WTC11 (cell line): ENCODE results near the gene DNAH1. TPM values are rescaled to one million over a fixed set of nuclear protein-coding genes. Genes with fewer than 3 reads are reported as not detected.
A peak's percentile ranks its signal among the peaks of the same experiment; 100 is the strongest.

Source experiments
- ATAC-seq: fragments of 200-7000 bp; cut with Tn5 transposase; 2 replicates; pipeline ENCODE4 v1.10.0; 2021; ENCODE audit warnings: mild to moderate bottlenecking, moderate library complexity
- CTCF ChIA-PET: fragments of 300-600 bp; sonication (Branson Sonifier 250); formaldehyde crosslinking; loops from one replicate; lab custom pipeline; 2021; ENCODE audit warnings: antibody characterized with exemption; lab: Charles Lee
- POLR2A ChIA-PET: fragments of 350-600 bp; sonication (Branson Sonifier 250); formaldehyde crosslinking; loops from one replicate; lab custom pipeline; 2021; ENCODE audit warnings: antibody characterized with exemption; lab: Charles Lee
- DNase-seq: peaks from one replicate; pipeline ENCODE4 v3.0.0; 2021; ENCODE audit warnings: low spot score
- H3K27ac Mint-ChIP-seq: 2 replicates; pipeline ENCODE4 v1.8.0; 2021; ENCODE audit warnings: mixed read lengths
- H3K27me3 Mint-ChIP-seq: 2 replicates; pipeline ENCODE4 v1.8.0; 2021; ENCODE audit warnings: low read depth, mild to moderate bottlenecking, moderate library complexity, mixed read lengths
- H3K36me3 Mint-ChIP-seq: 2 replicates; pipeline ENCODE4 v1.8.0; 2021; ENCODE audit warnings: mixed read lengths
- H3K4me1 Mint-ChIP-seq: 2 replicates; pipeline ENCODE4 v1.8.0; 2022; ENCODE audit warnings: mixed read lengths
- H3K4me3 Mint-ChIP-seq: 2 replicates; pipeline ENCODE4 v1.8.0; 2021; ENCODE audit warnings: mild to moderate bottlenecking, moderate library complexity, mixed read lengths
- H3K9me3 Mint-ChIP-seq: 2 replicates; pipeline ENCODE4 v1.8.0; 2021; ENCODE audit warnings: mixed read lengths
- ETV6 ChIP-seq: sonication (generic); formaldehyde crosslinking; IDR thresholded peaks from 2 replicates; pipeline ENCODE4 v1.8.1; 2022; ENCODE audit warnings: mild to moderate bottlenecking, missing genetic modification reagents
- GABPB1 ChIP-seq: sonication (generic); formaldehyde crosslinking; IDR thresholded peaks from 2 replicates; pipeline ENCODE4 v1.8.1; 2023; ENCODE audit warnings: mild to moderate bottlenecking, missing genetic modification reagents
- GRHL2 ChIP-seq: fragments of 250-450 bp; sonication (Bioruptor Pico); IDR thresholded peaks from 2 replicates; pipeline ENCODE4 v1.8.0; 2022; ENCODE audit warnings: mild to moderate bottlenecking, moderate library complexity; ENCODE audit not compliant: insufficient replicate concordance, severe bottlenecking
- HMGA2 ChIP-seq: fragments of 250-450 bp; sonication (Bioruptor Pico); IDR thresholded peaks from 2 replicates; pipeline ENCODE4 v1.4.0; 2021; ENCODE audit warnings: mild to moderate bottlenecking, moderate library complexity
- NFE2L1 ChIP-seq: sonication (generic); formaldehyde crosslinking; IDR thresholded peaks from 2 replicates; pipeline ENCODE4 v1.8.1; 2023; ENCODE audit warnings: missing genetic modification reagents
- RORB ChIP-seq: fragments of 250-450 bp; sonication (Bioruptor Pico); IDR thresholded peaks from 2 replicates; pipeline ENCODE4 v1.9.0; 2021; ENCODE audit warnings: mild to moderate bottlenecking
- ZBTB21 ChIP-seq: sonication (generic); formaldehyde crosslinking; IDR thresholded peaks from 2 replicates; pipeline ENCODE4 v1.8.1; 2023; ENCODE audit warnings: mild to moderate bottlenecking, missing genetic modification reagents, borderline replicate concordance
- ZNF219 ChIP-seq: sonication (generic); formaldehyde crosslinking; IDR thresholded peaks from 2 replicates; pipeline ENCODE4 v1.8.0; 2023; ENCODE audit warnings: missing genetic modification reagents, mild to moderate bottlenecking, borderline replicate concordance
- ZNF416 ChIP-seq: fragments of 250-450 bp; sonication (Bioruptor Pico); IDR thresholded peaks from 2 replicates; pipeline ENCODE4 v1.9.0; 2021; ENCODE audit warnings: mild to moderate bottlenecking, inconsistent platforms
- total RNA-seq: library from RNA; stranded (reverse); gene quantifications from 3 replicates; pipeline ENCODE4 v1.2.3, GENCODE V29; 2021
- TF ChIP-seq, protein P1 (sequence below): sonication (generic); formaldehyde crosslinking; IDR thresholded peaks from 2 replicates; pipeline ENCODE4 v1.8.0; 2023; ENCODE audit warnings: missing genetic modification reagents, mild to moderate bottlenecking, borderline replicate concordance
- TF ChIP-seq, protein P2 (sequence below): sonication (generic); formaldehyde crosslinking; IDR thresholded peaks from 2 replicates; pipeline ENCODE4 v1.8.1; 2022; ENCODE audit warnings: low read depth, missing genetic modification reagents, borderline replicate concordance
- TF ChIP-seq, protein P3 (sequence below): sonication (generic); formaldehyde crosslinking; IDR thresholded peaks from 2 replicates; pipeline ENCODE4 v1.8.1; 2022; ENCODE audit warnings: mild to moderate bottlenecking, missing genetic modification reagents, moderate library complexity, borderline replicate concordance
- TF ChIP-seq, protein P4 (sequence below): sonication (generic); formaldehyde crosslinking; IDR thresholded peaks from 2 replicates; pipeline ENCODE4 v1.8.1; 2022; ENCODE audit warnings: mild to moderate bottlenecking, moderate library complexity, missing genetic modification reagents
- TF ChIP-seq, protein P5 (sequence below): sonication (generic); formaldehyde crosslinking; IDR thresholded peaks from 2 replicates; pipeline ENCODE4 v1.8.0; 2023; ENCODE audit warnings: mild to moderate bottlenecking, missing genetic modification reagents
- TF ChIP-seq, protein P6 (sequence below): fragments of 250-450 bp; sonication (Bioruptor Pico); IDR thresholded peaks from 2 replicates; pipeline ENCODE4 v1.9.0; 2021; ENCODE audit warnings: mild to moderate bottlenecking

DNAH1 gene
- total RNA-seq, 1 experiment from 2014 or later, result 1.5 TPM

DNA sequence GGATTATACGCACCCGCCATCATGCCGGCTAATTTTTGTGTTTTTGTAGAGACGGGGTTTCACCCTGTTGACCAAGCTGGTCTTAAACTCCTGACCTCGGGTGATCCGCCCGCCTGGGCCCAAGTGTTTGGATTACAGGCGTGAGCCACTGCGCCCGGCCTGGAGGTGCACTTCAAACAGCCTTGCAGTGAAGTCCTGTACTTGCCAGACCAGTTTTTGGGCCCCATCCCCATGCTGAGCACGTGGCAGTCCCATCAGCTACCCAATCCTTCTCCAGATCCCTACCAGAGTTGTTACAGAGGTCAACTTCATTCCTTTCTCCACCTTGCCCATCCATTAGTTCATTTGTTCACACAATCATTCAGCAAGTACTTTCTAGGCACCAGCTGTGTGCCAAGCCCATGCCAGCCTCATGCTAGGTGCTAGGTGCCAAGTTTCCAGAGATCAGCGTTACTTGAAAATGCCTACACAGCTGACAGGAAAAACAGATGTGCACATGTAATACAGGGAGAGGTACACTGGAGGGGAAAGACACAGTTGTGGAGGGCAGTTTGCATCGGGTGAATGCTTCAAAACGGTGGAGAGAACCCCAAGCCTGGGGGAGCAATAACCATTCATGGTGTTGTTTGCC, 2.2 kb downstream of the DNAH1 start:
- TF ChIP-seq ZNF416 (CRISPR knock-in tag), result no peak
- TF ChIP-seq, protein P1, sequence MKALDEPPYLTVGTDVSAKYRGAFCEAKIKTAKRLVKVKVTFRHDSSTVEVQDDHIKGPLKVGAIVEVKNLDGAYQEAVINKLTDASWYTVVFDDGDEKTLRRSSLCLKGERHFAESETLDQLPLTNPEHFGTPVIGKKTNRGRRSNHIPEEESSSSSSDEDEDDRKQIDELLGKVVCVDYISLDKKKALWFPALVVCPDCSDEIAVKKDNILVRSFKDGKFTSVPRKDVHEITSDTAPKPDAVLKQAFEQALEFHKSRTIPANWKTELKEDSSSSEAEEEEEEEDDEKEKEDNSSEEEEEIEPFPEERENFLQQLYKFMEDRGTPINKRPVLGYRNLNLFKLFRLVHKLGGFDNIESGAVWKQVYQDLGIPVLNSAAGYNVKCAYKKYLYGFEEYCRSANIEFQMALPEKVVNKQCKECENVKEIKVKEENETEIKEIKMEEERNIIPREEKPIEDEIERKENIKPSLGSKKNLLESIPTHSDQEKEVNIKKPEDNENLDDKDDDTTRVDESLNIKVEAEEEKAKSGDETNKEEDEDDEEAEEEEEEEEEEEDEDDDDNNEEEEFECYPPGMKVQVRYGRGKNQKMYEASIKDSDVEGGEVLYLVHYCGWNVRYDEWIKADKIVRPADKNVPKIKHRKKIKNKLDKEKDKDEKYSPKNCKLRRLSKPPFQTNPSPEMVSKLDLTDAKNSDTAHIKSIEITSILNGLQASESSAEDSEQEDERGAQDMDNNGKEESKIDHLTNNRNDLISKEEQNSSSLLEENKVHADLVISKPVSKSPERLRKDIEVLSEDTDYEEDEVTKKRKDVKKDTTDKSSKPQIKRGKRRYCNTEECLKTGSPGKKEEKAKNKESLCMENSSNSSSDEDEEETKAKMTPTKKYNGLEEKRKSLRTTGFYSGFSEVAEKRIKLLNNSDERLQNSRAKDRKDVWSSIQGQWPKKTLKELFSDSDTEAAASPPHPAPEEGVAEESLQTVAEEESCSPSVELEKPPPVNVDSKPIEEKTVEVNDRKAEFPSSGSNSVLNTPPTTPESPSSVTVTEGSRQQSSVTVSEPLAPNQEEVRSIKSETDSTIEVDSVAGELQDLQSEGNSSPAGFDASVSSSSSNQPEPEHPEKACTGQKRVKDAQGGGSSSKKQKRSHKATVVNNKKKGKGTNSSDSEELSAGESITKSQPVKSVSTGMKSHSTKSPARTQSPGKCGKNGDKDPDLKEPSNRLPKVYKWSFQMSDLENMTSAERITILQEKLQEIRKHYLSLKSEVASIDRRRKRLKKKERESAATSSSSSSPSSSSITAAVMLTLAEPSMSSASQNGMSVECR (CRISPR knock-in tag), result no peak
- no peak for TF ChIP-seq ETV6 (CRISPR knock-in tag)
- TF ChIP-seq GABPB1, result no peak
- TF ChIP-seq, protein P2, sequence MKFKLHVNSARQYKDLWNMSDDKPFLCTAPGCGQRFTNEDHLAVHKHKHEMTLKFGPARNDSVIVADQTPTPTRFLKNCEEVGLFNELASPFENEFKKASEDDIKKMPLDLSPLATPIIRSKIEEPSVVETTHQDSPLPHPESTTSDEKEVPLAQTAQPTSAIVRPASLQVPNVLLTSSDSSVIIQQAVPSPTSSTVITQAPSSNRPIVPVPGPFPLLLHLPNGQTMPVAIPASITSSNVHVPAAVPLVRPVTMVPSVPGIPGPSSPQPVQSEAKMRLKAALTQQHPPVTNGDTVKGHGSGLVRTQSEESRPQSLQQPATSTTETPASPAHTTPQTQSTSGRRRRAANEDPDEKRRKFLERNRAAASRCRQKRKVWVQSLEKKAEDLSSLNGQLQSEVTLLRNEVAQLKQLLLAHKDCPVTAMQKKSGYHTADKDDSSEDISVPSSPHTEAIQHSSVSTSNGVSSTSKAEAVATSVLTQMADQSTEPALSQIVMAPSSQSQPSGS, result no peak
- TF ChIP-seq HMGA2 (CRISPR knock-in tag), result no peak
- no peak for TF ChIP-seq RORB
- TF ChIP-seq, protein P3, sequence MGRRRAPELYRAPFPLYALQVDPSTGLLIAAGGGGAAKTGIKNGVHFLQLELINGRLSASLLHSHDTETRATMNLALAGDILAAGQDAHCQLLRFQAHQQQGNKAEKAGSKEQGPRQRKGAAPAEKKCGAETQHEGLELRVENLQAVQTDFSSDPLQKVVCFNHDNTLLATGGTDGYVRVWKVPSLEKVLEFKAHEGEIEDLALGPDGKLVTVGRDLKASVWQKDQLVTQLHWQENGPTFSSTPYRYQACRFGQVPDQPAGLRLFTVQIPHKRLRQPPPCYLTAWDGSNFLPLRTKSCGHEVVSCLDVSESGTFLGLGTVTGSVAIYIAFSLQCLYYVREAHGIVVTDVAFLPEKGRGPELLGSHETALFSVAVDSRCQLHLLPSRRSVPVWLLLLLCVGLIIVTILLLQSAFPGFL (CRISPR knock-in tag), result no peak
- no peak for TF ChIP-seq GRHL2
- TF ChIP-seq, protein P4, sequence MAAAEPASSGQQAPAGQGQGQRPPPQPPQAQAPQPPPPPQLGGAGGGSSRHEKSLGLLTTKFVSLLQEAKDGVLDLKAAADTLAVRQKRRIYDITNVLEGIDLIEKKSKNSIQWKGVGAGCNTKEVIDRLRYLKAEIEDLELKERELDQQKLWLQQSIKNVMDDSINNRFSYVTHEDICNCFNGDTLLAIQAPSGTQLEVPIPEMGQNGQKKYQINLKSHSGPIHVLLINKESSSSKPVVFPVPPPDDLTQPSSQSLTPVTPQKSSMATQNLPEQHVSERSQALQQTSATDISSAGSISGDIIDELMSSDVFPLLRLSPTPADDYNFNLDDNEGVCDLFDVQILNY (CRISPR knock-in tag), result no peak
- TF ChIP-seq, protein P5, sequence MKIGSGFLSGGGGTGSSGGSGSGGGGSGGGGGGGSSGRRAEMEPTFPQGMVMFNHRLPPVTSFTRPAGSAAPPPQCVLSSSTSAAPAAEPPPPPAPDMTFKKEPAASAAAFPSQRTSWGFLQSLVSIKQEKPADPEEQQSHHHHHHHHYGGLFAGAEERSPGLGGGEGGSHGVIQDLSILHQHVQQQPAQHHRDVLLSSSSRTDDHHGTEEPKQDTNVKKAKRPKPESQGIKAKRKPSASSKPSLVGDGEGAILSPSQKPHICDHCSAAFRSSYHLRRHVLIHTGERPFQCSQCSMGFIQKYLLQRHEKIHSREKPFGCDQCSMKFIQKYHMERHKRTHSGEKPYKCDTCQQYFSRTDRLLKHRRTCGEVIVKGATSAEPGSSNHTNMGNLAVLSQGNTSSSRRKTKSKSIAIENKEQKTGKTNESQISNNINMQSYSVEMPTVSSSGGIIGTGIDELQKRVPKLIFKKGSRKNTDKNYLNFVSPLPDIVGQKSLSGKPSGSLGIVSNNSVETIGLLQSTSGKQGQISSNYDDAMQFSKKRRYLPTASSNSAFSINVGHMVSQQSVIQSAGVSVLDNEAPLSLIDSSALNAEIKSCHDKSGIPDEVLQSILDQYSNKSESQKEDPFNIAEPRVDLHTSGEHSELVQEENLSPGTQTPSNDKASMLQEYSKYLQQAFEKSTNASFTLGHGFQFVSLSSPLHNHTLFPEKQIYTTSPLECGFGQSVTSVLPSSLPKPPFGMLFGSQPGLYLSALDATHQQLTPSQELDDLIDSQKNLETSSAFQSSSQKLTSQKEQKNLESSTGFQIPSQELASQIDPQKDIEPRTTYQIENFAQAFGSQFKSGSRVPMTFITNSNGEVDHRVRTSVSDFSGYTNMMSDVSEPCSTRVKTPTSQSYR, result no peak
- no peak for TF ChIP-seq NFE2L1
- TF ChIP-seq, all 79 proteins: peak for 0
- Mint-ChIP-seq H3K27me3 (peaks cover 27% of the 10 kb centered on the region), H3K4me1 (peaks cover 6% of the 10 kb centered on the region; the same call in 1 of the 2 replicates), H3K36me3 (no peaks in the 10 kb centered on the region), H3K9me3 (no peaks in the 10 kb centered on the region), H3K27ac (no peak overlapping the region), H3K4me3 (0 out of 2 replicates have a peak overlapping the region, but pooled peaks have one; percentile 67)
- no peak for DNase-seq
- ChIA-PET CTCF (interaction anchor here (0.6 to 2.0 kb wide), 9 partner anchors 18 to 128 kb away, joined by 3 to 16 read pairs (median 8); partner anchors contain the start of gene WDR82), POLR2A (interaction anchor here (1.0 to 1.4 kb wide), 4 partner anchors 20 to 218 kb away, joined by 3 to 4 read pairs (median 3); partner anchors contain the start of gene UQCC5)
- ATAC-seq, result no peak

DNA sequence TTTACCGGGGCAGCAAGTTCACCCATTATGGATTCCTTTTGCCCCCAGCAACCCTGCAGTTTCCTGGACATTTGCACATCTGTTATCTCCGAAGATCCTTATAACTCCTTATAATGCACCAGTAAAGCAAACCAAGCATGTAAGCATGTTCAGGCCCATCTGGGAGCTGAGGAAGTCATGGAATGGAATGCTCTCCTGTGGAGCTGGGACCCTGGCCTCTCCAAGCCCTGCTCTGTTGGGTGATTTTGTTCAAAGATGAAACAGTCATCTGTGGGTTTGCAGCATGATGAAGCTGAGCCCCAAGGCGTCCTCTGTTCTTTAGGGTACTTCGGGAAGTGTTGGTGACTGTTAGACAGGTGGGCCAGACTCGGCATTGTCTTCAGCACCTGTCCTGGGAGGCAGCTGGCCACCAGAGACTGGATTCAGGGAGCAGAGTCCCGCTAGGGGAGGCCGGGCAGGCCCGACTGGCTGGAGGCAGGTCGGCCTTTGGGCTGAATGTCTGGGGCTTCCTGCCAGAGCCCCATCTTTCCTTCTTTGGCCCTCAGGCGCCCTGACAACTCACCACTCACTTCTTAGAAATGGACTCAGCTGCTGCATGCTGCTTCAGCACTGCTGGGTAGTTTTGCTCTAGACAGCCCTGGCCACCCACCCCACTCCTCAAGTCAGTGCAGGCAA, 3.9 kb downstream of the DNAH1 start:
- ATAC-seq (no peak), DNase-seq (no peak)
- H3K27ac Mint-ChIP-seq, result no peak overlapping the region
- no peak overlapping the region for H3K4me3 Mint-ChIP-seq
- ChIA-PET POLR2A (no interaction called here), CTCF (interaction anchor here (1.2 to 2.1 kb wide), 4 partner anchors 19 to 99 kb away, joined by 3 to 6 read pairs (median 5); no protein-coding TSS in a partner anchor)
- H3K27me3 Mint-ChIP-seq, result peaks cover 21% of the 10 kb centered on the region
- peaks cover 6% of the 10 kb centered on the region; the same call in 1 of the 2 replicates for H3K4me1 Mint-ChIP-seq
- no peaks in the 10 kb centered on the region for H3K36me3 Mint-ChIP-seq
- no peaks in the 10 kb centered on the region for H3K9me3 Mint-ChIP-seq
- no peak for TF ChIP-seq ZBTB21 (CRISPR knock-in tag)
- no peak for TF ChIP-seq ZNF219
- TF ChIP-seq, protein P6, sequence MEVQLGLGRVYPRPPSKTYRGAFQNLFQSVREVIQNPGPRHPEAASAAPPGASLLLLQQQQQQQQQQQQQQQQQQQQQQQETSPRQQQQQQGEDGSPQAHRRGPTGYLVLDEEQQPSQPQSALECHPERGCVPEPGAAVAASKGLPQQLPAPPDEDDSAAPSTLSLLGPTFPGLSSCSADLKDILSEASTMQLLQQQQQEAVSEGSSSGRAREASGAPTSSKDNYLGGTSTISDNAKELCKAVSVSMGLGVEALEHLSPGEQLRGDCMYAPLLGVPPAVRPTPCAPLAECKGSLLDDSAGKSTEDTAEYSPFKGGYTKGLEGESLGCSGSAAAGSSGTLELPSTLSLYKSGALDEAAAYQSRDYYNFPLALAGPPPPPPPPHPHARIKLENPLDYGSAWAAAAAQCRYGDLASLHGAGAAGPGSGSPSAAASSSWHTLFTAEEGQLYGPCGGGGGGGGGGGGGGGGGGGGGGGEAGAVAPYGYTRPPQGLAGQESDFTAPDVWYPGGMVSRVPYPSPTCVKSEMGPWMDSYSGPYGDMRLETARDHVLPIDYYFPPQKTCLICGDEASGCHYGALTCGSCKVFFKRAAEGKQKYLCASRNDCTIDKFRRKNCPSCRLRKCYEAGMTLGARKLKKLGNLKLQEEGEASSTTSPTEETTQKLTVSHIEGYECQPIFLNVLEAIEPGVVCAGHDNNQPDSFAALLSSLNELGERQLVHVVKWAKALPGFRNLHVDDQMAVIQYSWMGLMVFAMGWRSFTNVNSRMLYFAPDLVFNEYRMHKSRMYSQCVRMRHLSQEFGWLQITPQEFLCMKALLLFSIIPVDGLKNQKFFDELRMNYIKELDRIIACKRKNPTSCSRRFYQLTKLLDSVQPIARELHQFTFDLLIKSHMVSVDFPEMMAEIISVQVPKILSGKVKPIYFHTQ (CRISPR knock-in tag), result no peak
